Activated B cell treated with CpG ODN at 0.5 μM for 24 hours (primary cell): ENCODE data around the gene ADIG. TPM values are rescaled to one million over a fixed set of nuclear protein-coding genes. Genes with fewer than 3 reads are reported as not detected.
"Not testable (repeated sequence)": the region's sequence is repeated elsewhere in the genome, so short reads cannot be mapped to it uniquely, and the experiment has no call there.

Experiments
- ATAC-seq: fragments of 200-7000 bp; cut with Tn5 transposase; one replicate; pipeline ENCODE4 v1.10.0; 2021; ENCODE audit warnings: low read depth, mild to moderate bottlenecking, moderate library complexity
- CTCF ChIA-PET: fragments of 350-600 bp; sonication (Branson Sonifier 250); formaldehyde crosslinking; loops from one replicate; lab custom pipeline; 2021; ENCODE audit warnings: antibody characterized with exemption; lab: Charles Lee
- POLR2A ChIA-PET: fragments of 350-600 bp; sonication (Branson Sonifier 250); formaldehyde crosslinking; loops from one replicate; lab custom pipeline; 2021; ENCODE audit warnings: antibody characterized with exemption; lab: Charles Lee
- DNase-seq: peaks from one replicate; pipeline ENCODE4 v3.0.0; 2022
- H3K27ac Mint-ChIP-seq: one replicate; pipeline ENCODE4 v1.8.0; 2020; ENCODE audit warnings: mixed read lengths
- H3K27me3 Mint-ChIP-seq: one replicate; pipeline ENCODE4 v1.8.0; 2021; ENCODE audit warnings: mixed read lengths
- H3K36me3 Mint-ChIP-seq: one replicate; pipeline ENCODE4 v1.8.0; 2021; ENCODE audit warnings: low read depth, mixed read lengths
- H3K4me1 Mint-ChIP-seq: one replicate; pipeline ENCODE4 v1.8.0; 2021; ENCODE audit warnings: mixed read lengths
- H3K4me3 Mint-ChIP-seq: one replicate; pipeline ENCODE4 v1.8.0; 2020; ENCODE audit warnings: mild to moderate bottlenecking, mixed read lengths
- H3K9me3 Mint-ChIP-seq: one replicate; pipeline ENCODE4 v1.8.0; 2020; ENCODE audit warnings: mixed read lengths
- intact Hi-C: fragments of 100-400 bp; cut with micrococcal nuclease; formaldehyde crosslinking; loops from one replicate; pipeline ENCODE4 v1.15.1; 2024
- total RNA-seq: library from RNA; stranded (reverse); gene quantifications from 2 replicates; pipeline ENCODE4 v1.2.3, GENCODE V29; 2022
- TF ChIP-seq, protein P1 (sequence below): fragments of 200-600 bp; IDR thresholded peaks from one replicate; pipeline ENCODE4 v1.8.0; 2022; ENCODE audit warnings: antibody characterized with exemption, mild to moderate bottlenecking

ADIG gene
- total RNA-seq, 1 donor from 2014 or later: not detected

DNA sequence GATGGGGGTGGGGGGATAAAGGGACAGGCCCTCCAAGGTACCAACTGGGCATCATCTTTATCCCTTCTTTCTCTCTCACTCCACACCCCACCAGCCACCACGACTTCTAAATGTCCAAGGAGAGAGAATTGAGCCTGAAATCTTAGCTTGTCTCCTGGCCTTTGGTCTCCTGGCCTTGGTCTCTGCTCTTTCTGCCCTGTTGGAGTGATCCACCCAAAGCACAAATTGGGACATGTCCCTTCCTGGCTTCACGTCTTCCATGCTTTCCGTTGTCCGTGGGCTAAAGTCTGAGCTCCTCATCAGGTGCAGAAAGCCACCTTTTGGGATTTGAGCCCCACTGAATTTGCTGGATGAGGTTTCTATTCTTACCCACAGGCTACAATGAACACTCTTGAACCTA lies 8.4 kb downstream of the ADIG start:
- intact Hi-C loops: no loop called here
- Mint-ChIP-seq H3K36me3 (no peaks in the 10 kb centered on the region), H3K9me3 (no peaks in the 10 kb centered on the region), H3K27ac (no peak overlapping the region), H3K4me1 (no peaks in the 10 kb centered on the region), H3K4me3 (no peak overlapping the region), H3K27me3 (peaks cover 8% of the 10 kb centered on the region)
- POLR2A ChIA-PET: no interaction called here
- TF ChIP-seq, protein P1, sequence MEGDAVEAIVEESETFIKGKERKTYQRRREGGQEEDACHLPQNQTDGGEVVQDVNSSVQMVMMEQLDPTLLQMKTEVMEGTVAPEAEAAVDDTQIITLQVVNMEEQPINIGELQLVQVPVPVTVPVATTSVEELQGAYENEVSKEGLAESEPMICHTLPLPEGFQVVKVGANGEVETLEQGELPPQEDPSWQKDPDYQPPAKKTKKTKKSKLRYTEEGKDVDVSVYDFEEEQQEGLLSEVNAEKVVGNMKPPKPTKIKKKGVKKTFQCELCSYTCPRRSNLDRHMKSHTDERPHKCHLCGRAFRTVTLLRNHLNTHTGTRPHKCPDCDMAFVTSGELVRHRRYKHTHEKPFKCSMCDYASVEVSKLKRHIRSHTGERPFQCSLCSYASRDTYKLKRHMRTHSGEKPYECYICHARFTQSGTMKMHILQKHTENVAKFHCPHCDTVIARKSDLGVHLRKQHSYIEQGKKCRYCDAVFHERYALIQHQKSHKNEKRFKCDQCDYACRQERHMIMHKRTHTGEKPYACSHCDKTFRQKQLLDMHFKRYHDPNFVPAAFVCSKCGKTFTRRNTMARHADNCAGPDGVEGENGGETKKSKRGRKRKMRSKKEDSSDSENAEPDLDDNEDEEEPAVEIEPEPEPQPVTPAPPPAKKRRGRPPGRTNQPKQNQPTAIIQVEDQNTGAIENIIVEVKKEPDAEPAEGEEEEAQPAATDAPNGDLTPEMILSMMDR: no peak
- CTCF ChIA-PET: no interaction called here
- ATAC-seq (no peak), DNase-seq (no peak)

DNA sequence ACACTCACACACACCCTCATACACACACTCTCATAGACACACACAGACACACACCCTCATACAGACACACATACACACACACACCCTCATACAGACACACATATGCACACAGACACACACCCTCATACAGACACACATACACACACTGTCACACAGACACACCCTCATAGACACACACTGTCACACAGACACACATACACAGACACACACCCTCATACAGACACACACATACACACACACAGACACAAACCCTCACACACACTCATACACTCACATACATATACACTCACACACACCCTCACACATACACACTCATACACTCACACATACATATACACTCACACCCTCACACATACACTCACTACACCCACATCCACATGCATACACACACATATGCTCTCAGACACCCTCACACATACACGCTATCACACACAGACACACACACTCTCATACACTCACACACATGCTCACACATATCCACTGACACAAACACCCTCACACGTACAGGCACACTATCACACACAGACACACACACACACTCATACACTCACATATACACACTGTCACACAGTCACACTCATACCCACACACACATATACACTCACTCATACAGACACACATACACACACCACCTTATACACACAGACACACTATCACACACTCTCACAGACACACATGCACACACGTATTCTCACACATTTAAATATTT lies 9.1 kb downstream of the ADIG start:
- Mint-ChIP-seq H3K27ac (no peak overlapping the region), H3K9me3 (no peaks in the 10 kb centered on the region), H3K4me3 (no peak overlapping the region), H3K27me3 (peaks cover 8% of the 10 kb centered on the region), H3K4me1 (no peaks in the 10 kb centered on the region), H3K36me3 (no peaks in the 10 kb centered on the region)
- DNase-seq (no peak), ATAC-seq (no peak)
- TF ChIP-seq, protein P1: no peak
- CTCF ChIA-PET: no interaction called here
- POLR2A ChIA-PET: no interaction called here
- intact Hi-C loops: no loop called here

DNA sequence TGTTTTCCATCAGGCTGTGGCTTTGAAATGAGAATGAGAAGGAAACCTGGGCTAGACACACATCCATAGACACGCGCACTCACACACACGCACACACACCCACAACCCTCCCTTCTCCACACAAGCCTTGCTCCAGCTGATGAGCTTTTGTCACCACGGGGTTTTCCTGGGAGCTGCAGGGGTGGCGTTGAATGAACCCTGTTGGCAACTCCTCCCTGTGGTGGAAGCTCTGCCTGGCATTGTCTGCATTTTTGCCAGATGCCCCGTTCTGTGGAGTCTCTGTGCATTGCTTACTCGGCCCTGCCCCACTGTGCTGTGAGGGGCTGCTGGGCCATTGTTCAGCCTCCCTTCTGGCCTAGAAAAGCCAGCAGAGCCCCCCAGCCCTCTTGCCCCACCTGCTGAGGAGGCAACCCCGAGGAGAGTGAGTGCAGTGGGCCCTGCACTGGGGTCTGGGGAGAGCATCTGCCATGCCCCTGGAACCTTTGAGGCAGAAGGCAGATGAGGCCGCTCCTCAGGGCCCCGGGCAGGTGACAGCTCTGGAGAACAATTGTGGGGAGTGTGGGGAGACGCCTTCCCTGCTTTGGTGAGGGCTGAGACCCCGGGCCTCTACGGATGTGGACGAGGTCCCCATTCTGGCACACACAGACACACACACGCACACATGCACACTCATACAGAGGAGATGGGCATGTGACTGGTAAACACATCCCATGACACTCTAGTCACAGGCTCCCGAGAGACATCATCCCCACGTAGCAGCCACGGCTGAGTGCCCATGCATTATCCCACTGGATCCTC lies 9.9 kb downstream of the ADIG start:
- peaks cover 8% of the 10 kb centered on the region for H3K27me3 Mint-ChIP-seq
- intact Hi-C loops: no loop called here

DNA sequence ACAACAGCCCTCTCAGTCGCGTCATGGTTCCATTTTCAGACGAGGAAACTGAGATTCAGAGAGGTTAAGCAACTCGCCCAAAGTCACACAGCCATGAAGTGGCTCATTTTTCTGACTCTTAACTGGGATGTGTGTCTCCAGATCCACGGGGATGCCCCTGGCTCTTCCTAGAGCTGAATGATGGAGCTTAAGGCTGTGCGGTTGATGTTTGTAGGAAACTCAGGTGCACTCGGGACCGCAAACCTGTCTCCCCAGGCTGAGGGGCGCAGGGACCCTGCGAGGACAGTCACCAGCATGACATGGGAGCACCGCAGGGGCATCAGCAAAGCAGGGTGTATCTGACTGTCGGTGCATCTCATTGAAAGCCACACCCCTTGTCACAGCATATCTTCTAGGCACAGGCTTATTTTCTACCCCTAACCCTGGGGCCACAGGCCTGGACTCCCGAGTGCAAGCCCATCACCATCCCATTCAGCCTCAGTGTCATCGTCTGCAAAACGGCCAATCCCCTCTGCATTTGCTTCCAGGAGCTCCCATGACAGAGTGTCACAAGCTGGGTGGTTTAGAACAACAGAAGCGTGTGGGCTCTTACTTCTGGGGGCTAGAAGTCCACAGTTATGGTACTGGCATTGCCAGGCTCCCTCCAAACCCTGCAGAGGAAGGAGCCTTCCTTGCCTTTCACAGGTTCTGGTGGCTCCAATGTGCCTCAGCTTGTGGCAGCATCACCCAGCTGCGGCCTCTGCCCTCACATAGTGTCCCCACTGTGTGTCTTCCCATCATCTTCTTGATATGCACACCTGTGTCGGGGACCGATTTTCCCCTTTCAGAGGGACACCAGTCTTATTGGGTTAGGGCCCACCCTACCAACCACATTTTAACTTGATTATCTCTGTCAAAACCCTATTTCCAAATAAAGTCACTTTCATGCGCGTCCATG lies 10.7 kb downstream of the ADIG start:
- CTCF ChIA-PET: no interaction called here
- DNase-seq (no peak), ATAC-seq (no peak)
- no peak overlapping the region for H3K27ac Mint-ChIP-seq
- intact Hi-C loops: no loop called here
- H3K27me3 Mint-ChIP-seq: peaks cover 8% of the 10 kb centered on the region
- no peaks in the 10 kb centered on the region for H3K9me3 Mint-ChIP-seq
- no peak overlapping the region for H3K4me3 Mint-ChIP-seq
- H3K36me3 Mint-ChIP-seq: no peaks in the 10 kb centered on the region
- H3K4me1 Mint-ChIP-seq: no peaks in the 10 kb centered on the region
- POLR2A ChIA-PET: no interaction called here
- TF ChIP-seq, protein P1: no peak

More for the DNA sequence above, 9.9 kb downstream of the ADIG start:
- DNase-seq (no peak), ATAC-seq (no peak)
- ChIA-PET POLR2A (no interaction called here), CTCF (no interaction called here)
- TF ChIP-seq, protein P1: no peak
- H3K27ac Mint-ChIP-seq: no peak overlapping the region
- no peaks in the 10 kb centered on the region for H3K4me1 Mint-ChIP-seq
- no peaks in the 10 kb centered on the region for H3K36me3 Mint-ChIP-seq
- no peak overlapping the region for H3K4me3 Mint-ChIP-seq
- no peaks in the 10 kb centered on the region for H3K9me3 Mint-ChIP-seq

DNA sequence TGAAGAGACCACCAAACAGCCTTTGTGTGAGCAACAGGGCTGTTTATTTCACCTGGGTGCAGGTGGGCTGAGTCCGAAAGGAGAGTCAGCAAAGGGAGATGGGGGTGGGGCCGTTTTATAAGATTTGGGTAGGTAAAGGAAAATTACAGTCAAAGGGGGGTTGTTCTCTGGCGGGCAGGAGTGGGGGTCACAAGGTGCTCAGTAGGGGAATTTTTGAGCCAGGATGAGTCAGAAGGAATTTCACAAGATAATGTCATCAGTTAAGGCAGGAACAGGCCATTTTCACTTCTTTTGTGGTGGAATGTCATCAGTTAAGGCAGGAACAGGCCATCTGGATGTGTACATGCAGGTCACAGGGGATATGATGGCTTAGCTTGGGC lies 11.4 kb downstream of the ADIG start:
- H3K36me3 Mint-ChIP-seq, intact Hi-C loops, POLR2A ChIA-PET, ATAC-seq, CTCF ChIA-PET, H3K9me3 Mint-ChIP-seq, DNase-seq, H3K27ac Mint-ChIP-seq, H3K4me1 Mint-ChIP-seq, H3K4me3 Mint-ChIP-seq: not testable (repeated sequence)
- peaks cover 11% of the 10 kb centered on the region for H3K27me3 Mint-ChIP-seq

DNA sequence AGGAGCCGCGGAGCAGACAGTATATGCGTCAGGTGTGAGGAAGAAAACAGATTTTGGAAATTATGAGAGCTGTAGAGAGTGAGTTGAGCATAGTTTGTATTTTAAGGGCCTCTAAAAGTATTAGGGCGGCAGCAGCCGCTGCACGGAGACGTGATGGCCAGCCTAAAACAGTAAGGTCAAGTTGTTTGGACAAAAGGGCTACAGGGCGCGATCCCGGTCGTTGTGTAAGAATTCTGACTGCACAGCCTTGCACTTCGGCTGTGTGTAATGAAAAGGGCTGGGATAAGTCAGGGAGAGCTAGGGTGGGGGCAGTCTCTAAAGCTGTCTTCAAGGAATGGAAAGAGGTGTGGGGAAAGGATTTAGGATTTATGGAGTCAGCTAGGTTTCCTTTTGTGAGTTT lies 13.3 kb downstream of the ADIG start:
- H3K27me3 Mint-ChIP-seq: peaks cover 16% of the 10 kb centered on the region
- ATAC-seq, intact Hi-C loops, H3K27ac Mint-ChIP-seq, H3K4me1 Mint-ChIP-seq, H3K9me3 Mint-ChIP-seq, POLR2A ChIA-PET, H3K36me3 Mint-ChIP-seq, CTCF ChIA-PET, DNase-seq, H3K4me3 Mint-ChIP-seq: not testable (repeated sequence)

DNA sequence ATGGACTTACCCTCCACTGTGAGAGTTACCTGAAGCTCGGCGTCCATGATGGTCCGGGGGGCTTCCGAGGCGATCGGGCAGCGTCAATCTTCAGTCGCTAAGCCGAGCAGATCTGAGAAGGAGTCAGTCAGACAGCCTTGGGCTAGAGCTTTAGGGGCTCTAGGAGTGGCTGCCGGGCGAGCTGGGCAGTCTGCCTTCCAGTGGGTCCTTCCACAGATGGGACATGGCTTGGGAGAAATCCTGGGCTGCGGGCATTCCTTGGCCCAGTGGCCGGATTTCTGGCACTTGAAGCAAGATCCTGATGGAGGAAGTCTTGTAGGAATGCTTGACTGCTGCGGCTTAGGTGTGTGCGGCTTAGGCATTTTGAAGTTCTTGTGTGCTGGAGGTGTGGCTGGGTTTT lies 14.9 kb downstream of the ADIG start:
- H3K4me1 Mint-ChIP-seq, H3K4me3 Mint-ChIP-seq, H3K36me3 Mint-ChIP-seq, H3K27ac Mint-ChIP-seq, ATAC-seq, intact Hi-C loops, H3K9me3 Mint-ChIP-seq, POLR2A ChIA-PET, DNase-seq, CTCF ChIA-PET: not testable (repeated sequence)
- peaks cover 23% of the 10 kb centered on the region for H3K27me3 Mint-ChIP-seq
